ENCODE results near the gene PCCA.

PCCA gene

DNA sequence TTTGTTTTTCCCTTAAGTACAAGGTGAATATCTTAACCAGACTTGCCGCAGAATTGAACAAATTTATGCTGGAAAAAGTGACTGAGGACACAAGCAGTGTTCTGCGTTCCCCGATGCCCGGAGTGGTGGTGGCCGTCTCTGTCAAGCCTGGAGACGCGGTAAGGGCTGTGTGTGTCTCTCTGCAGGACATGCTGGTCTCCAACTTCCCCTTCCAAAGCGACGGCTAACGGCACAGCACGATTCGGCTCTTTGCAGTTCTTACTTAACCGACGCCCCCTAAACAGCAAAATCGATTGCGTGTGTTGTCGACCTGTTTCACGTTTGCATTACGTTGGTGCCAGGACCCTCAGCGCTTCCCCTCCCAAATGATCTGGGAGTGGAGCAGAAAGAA lies 426.5 kb downstream of the PCCA start:
- H3K36me3 ChIP-seq (replicated peaks): no peaks in the 10 kb centered on the region
- H3K27me3 ChIP-seq (replicated peaks): no peaks in the 10 kb centered on the region
- in situ Hi-C loops (cut with HindIII; ENCODE audit: low pct_ligation_motif_present, low sequenced_read_pairs): no loop called here
- DNase-seq: no peak
- TF ChIP-seq, protein P1, sequence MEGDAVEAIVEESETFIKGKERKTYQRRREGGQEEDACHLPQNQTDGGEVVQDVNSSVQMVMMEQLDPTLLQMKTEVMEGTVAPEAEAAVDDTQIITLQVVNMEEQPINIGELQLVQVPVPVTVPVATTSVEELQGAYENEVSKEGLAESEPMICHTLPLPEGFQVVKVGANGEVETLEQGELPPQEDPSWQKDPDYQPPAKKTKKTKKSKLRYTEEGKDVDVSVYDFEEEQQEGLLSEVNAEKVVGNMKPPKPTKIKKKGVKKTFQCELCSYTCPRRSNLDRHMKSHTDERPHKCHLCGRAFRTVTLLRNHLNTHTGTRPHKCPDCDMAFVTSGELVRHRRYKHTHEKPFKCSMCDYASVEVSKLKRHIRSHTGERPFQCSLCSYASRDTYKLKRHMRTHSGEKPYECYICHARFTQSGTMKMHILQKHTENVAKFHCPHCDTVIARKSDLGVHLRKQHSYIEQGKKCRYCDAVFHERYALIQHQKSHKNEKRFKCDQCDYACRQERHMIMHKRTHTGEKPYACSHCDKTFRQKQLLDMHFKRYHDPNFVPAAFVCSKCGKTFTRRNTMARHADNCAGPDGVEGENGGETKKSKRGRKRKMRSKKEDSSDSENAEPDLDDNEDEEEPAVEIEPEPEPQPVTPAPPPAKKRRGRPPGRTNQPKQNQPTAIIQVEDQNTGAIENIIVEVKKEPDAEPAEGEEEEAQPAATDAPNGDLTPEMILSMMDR (IDR thresholded peaks at IDR 0.05; ENCODE audit: low read depth, low read length, missing control alignments): no peak
- H3K27ac ChIP-seq: no peak overlapping the region
- no peak overlapping the region for H3K4me3 ChIP-seq (ENCODE audit: low read depth, low read length)

DNA sequence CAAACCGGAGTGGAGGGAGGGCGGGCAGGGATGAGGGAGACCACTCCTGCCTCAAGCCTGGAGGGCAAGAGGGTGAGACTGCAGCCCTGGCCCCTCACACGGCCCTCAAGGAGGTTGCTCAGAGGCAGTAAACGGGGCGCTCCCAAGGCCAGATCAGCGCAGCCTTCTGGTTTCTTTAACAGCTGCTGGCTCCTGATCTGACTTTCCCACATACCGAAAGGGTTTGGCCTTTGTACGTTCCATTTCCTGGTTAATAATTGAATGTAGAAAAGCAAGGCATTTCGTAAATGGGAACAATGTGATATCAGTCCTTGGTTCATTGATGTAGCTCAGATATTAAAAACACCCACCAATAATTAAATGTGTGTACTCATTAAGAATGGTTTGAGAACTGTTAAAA lies 428.2 kb downstream of the PCCA start:
- Histone ChIP-seq H3K27ac (no peak overlapping the region), H3K27me3 (replicated peaks) (no peaks in the 10 kb centered on the region), H3K4me3 (ENCODE audit: low read depth, low read length) (no peak overlapping the region), H3K36me3 (replicated peaks) (no peaks in the 10 kb centered on the region)
- in situ Hi-C loops (cut with HindIII; ENCODE audit: low pct_ligation_motif_present, low sequenced_read_pairs): no loop called here
- DNase-seq: no peak
- TF ChIP-seq, protein P1 (IDR thresholded peaks at IDR 0.05; ENCODE audit: low read depth, low read length, missing control alignments): no peak

DNA sequence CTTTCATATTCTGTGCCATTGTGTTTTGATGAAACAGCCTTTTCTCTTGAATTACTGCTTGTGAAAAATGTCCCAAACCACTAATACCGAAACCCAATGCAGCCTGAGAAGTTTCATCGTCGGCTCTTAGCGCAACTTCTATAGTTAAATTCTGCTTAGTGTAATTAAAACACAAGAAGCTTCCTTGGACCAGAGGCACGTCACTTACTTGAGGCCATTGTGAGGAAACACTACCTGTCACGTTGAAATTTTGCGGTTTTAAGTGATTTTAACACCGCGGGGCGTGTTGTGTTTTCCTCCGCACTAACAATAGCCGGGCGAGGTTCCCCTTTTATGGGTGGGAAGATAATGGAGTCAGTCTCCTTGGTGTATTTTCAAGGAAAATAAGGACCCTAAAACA lies 428.8 kb downstream of the PCCA start:
- TF ChIP-seq, protein P1 (IDR thresholded peaks at IDR 0.05; ENCODE audit: low read depth, low read length, missing control alignments): no peak
- Histone ChIP-seq H3K27ac (no peak overlapping the region), H3K27me3 (replicated peaks) (no peaks in the 10 kb centered on the region), H3K36me3 (replicated peaks) (no peaks in the 10 kb centered on the region), H3K4me3 (ENCODE audit: low read depth, low read length) (no peak overlapping the region)
- DNase-seq: no peak
- in situ Hi-C loops (cut with HindIII; ENCODE audit: low pct_ligation_motif_present, low sequenced_read_pairs): no loop called here

DNA sequence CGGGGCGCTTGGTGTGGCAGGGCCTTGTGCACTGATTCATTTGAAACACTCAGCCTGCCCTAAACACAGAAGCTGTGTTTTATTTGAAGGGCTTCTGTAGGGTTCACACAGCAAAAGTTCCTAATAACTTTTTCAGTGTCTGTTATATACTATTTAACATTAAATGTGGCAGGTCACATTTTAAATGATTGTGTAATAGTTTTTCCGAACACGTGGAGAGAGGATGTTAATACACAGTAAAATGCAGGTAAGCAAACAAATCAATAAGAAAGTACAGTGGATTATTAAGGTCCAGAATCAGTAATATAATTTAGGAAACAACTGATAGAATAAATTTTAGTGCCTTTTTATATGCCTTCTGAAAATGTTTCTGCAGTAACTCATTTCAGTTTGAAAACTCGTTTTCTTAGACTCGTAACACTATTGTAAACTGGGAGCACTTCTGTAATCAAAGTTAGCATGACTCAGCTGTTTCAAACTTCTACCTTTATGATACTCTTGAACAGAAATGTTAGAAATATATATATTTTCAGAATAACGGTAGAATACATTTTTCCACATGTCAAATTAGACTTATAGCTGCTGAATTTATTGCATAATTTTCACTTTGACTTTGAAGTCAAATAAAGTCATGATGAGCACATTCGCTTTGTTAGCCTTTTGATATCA lies 429.6 kb downstream of the PCCA start:
- no peaks in the 10 kb centered on the region for H3K27me3 ChIP-seq (replicated peaks)
- no peak for DNase-seq
- H3K4me3 ChIP-seq (ENCODE audit: low read depth, low read length): no peak overlapping the region
- no peak overlapping the region for H3K27ac ChIP-seq
- TF ChIP-seq, protein P1 (IDR thresholded peaks at IDR 0.05; ENCODE audit: low read depth, low read length, missing control alignments): no peak
- in situ Hi-C loops (cut with HindIII; ENCODE audit: low pct_ligation_motif_present, low sequenced_read_pairs): no loop called here
- H3K36me3 ChIP-seq (replicated peaks): no peaks in the 10 kb centered on the region

GRCh38 chr13:100519626-100520025 lies 430.7 kb downstream of the PCCA start:
- Histone ChIP-seq H3K36me3 (replicated peaks) (no peaks in the 10 kb centered on the region), H3K4me3 (ENCODE audit: low read depth, low read length) (no peak overlapping the region), H3K27me3 (replicated peaks) (no peaks in the 10 kb centered on the region), H3K27ac (no peak overlapping the region)
- no peak for DNase-seq
- TF ChIP-seq, protein P1 (IDR thresholded peaks at IDR 0.05; ENCODE audit: low read depth, low read length, missing control alignments): no peak
- in situ Hi-C loops (cut with HindIII; ENCODE audit: low pct_ligation_motif_present, low sequenced_read_pairs): no loop called here

Data from brain microvascular endothelial cell (primary cell).